ENCODE measurements around the gene TICAM2. TPM values are rescaled to one million over a fixed set of nuclear protein-coding genes. Genes with fewer than 3 reads are reported as not detected.

The TICAM2 gene
- total RNA-seq, 4 donors from 2014 or later, result 1.2 to 3.9 (median 1.7) TPM

DNA sequence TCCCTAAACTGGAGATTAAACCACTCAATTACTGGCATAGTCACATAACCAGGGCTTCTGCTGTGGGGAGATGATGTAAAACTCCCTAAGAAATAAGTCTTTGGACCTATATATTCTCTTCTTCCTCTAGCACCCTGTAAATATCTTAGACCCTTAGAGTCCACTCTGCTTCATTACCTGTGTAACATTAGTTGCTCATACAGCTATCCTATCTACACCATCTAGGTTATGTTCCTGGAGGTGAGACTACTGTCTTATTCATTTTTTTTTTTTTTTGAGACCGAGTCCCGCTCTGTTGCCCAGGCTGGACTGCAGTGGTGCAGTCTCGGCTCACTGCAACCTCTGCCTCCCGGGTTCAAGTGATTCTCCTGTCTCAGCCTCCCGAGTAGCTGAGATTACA lies 9.6 kb upstream of the TICAM2 start:
- TF ChIP-seq, protein P1, sequence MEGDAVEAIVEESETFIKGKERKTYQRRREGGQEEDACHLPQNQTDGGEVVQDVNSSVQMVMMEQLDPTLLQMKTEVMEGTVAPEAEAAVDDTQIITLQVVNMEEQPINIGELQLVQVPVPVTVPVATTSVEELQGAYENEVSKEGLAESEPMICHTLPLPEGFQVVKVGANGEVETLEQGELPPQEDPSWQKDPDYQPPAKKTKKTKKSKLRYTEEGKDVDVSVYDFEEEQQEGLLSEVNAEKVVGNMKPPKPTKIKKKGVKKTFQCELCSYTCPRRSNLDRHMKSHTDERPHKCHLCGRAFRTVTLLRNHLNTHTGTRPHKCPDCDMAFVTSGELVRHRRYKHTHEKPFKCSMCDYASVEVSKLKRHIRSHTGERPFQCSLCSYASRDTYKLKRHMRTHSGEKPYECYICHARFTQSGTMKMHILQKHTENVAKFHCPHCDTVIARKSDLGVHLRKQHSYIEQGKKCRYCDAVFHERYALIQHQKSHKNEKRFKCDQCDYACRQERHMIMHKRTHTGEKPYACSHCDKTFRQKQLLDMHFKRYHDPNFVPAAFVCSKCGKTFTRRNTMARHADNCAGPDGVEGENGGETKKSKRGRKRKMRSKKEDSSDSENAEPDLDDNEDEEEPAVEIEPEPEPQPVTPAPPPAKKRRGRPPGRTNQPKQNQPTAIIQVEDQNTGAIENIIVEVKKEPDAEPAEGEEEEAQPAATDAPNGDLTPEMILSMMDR (IDR thresholded peaks at IDR 0.05), result no peak
- DNase-seq (ENCODE audit: low spot score), result no peak
- no peak for ATAC-seq (ENCODE audit: low FRiP score)

DNA sequence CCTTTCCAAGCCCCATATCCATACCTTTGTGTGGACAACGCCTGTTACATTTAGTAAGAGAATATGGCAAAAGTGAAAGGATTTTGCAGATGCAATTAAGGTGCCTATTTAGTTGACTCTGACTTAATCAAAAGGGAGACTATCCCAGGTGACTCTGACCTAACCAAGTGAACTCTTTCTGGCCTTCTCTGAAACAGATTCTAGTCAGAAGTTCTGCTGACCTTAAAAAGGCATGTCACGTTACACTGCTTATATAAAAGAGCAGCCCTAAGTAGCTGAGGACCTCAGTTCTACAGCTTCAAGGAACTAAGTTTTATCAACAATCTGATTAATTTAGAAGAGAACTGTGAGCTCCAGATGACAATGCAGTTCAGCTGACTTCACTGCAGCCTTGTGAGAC lies 5.7 kb upstream of the TICAM2 start:
- DNase-seq (ENCODE audit: low spot score) (no peak), ATAC-seq (ENCODE audit: low FRiP score) (no peak)
- TF ChIP-seq, protein P1 (IDR thresholded peaks at IDR 0.05), result no peak

DNA sequence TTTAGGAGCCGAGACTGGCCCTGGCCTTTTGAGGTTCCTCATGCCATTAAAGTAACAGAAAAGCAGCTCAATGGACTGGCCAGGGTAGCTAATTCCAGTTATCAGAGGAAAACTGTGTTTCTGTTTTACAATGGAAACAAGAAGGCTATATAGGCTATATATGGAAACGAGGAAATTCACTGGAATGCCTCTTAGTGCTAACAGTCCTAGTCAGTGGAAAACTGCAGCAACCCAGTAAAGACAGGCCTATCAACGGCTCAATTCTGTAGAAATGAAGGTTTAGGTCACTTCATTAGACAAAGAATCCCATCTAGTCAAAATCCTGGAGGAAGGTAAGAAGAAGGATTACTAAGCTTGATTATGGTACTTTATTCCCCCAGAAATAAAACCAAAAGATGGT lies 3.2 kb upstream of the TICAM2 start:
- ATAC-seq (ENCODE audit: low FRiP score), result no peak
- no peak for DNase-seq (ENCODE audit: low spot score)
- TF ChIP-seq, protein P1 (IDR thresholded peaks at IDR 0.05), result no peak

GRCh38 chr5:115602591-115603125 lies 379 bp upstream of the TICAM2 start:
- ATAC-seq (ENCODE audit: low FRiP score) (no peak), DNase-seq (ENCODE audit: low spot score) (no peak)
- TF ChIP-seq, protein P1 (IDR thresholded peaks at IDR 0.05), result no peak

- DNase-seq (ENCODE audit: low spot score) (no peak), ATAC-seq (ENCODE audit: low FRiP score) (no peak)
- TF ChIP-seq, protein P1 (IDR thresholded peaks at IDR 0.05), result no peak
Measured at GRCh38 chr5:115600766-115601165, 1.5 kb downstream of the TICAM2 start.

GRCh38 chr5:115599924-115600323 lies 2.4 kb downstream of the TICAM2 start:
- DNase-seq (ENCODE audit: low spot score) (no peak), ATAC-seq (ENCODE audit: low FRiP score) (no peak)
- TF ChIP-seq, protein P1 (IDR thresholded peaks at IDR 0.05), result no peak

GRCh38 chr5:115599502-115599901 lies 2.8 kb downstream of the TICAM2 start:
- DNase-seq (ENCODE audit: low spot score) (no peak), ATAC-seq (ENCODE audit: low FRiP score) (no peak)
- TF ChIP-seq, protein P1 (IDR thresholded peaks at IDR 0.05), result no peak

All from omental fat pad (tissue), 4 donors.